WTC11 (cell line): Measurements from ENCODE around the gene S1PR2. TPM values are rescaled to one million over a fixed set of nuclear protein-coding genes. Genes with fewer than 3 reads are reported as not detected.

ENCODE experiments used
- ATAC-seq: fragments of 200-7000 bp; cut with Tn5 transposase; 2 replicates; pipeline ENCODE4 v1.10.0; 2021; ENCODE audit warnings: mild to moderate bottlenecking, moderate library complexity
- CTCF ChIA-PET: fragments of 300-600 bp; sonication (Branson Sonifier 250); formaldehyde crosslinking; loops from one replicate; lab custom pipeline; 2021; ENCODE audit warnings: antibody characterized with exemption; lab: Charles Lee
- POLR2A ChIA-PET: fragments of 350-600 bp; sonication (Branson Sonifier 250); formaldehyde crosslinking; loops from one replicate; lab custom pipeline; 2021; ENCODE audit warnings: antibody characterized with exemption; lab: Charles Lee
- DNase-seq: peaks from one replicate; pipeline ENCODE4 v3.0.0; 2021; ENCODE audit warnings: low spot score
- H3K27ac Mint-ChIP-seq: 2 replicates; pipeline ENCODE4 v1.8.0; 2021; ENCODE audit warnings: mixed read lengths
- H3K27me3 Mint-ChIP-seq: 2 replicates; pipeline ENCODE4 v1.8.0; 2021; ENCODE audit warnings: low read depth, mild to moderate bottlenecking, moderate library complexity, mixed read lengths
- H3K36me3 Mint-ChIP-seq: 2 replicates; pipeline ENCODE4 v1.8.0; 2021; ENCODE audit warnings: mixed read lengths
- H3K4me1 Mint-ChIP-seq: 2 replicates; pipeline ENCODE4 v1.8.0; 2022; ENCODE audit warnings: mixed read lengths
- H3K4me3 Mint-ChIP-seq: 2 replicates; pipeline ENCODE4 v1.8.0; 2021; ENCODE audit warnings: mild to moderate bottlenecking, moderate library complexity, mixed read lengths
- H3K9me3 Mint-ChIP-seq: 2 replicates; pipeline ENCODE4 v1.8.0; 2021; ENCODE audit warnings: mixed read lengths
- ATF1 ChIP-seq: sonication (generic); formaldehyde crosslinking; IDR thresholded peaks from 2 replicates; pipeline ENCODE4 v1.8.1; 2023; ENCODE audit warnings: mild to moderate bottlenecking, moderate library complexity, missing genetic modification reagents
- ATF2 ChIP-seq: sonication (generic); formaldehyde crosslinking; IDR thresholded peaks from 2 replicates; pipeline ENCODE4 v1.8.1; 2022; ENCODE audit warnings: low read depth, missing genetic modification reagents, borderline replicate concordance
- EMX1 ChIP-seq: fragments of 250-450 bp; sonication (Bioruptor Pico); IDR thresholded peaks from 2 replicates; pipeline ENCODE4 v1.8.0; 2021; ENCODE audit warnings: mild to moderate bottlenecking
- ERG ChIP-seq: fragments of 250-450 bp; sonication (Bioruptor Pico); IDR thresholded peaks from 2 replicates; pipeline ENCODE4 v1.8.0; 2021; ENCODE audit warnings: mild to moderate bottlenecking
- ESRRA ChIP-seq: sonication (generic); formaldehyde crosslinking; IDR thresholded peaks from 2 replicates; pipeline ENCODE4 v1.8.1; 2022; ENCODE audit warnings: mild to moderate bottlenecking, missing genetic modification reagents, borderline replicate concordance
- FOXJ3 ChIP-seq: sonication (generic); formaldehyde crosslinking; IDR thresholded peaks from 2 replicates; pipeline ENCODE4 v1.9.0; 2021; ENCODE audit warnings: missing genetic modification reagents, mild to moderate bottlenecking, borderline replicate concordance
- GTF2I ChIP-seq: fragments of 250-450 bp; sonication (Bioruptor Pico); conservative IDR thresholded peaks from 2 replicates; pipeline ENCODE4 v1.4.0; 2021; ENCODE audit warnings: mild to moderate bottlenecking
- HMGA2 ChIP-seq: fragments of 250-450 bp; sonication (Bioruptor Pico); IDR thresholded peaks from 2 replicates; pipeline ENCODE4 v1.4.0; 2021; ENCODE audit warnings: mild to moderate bottlenecking, moderate library complexity
- HMGXB4 ChIP-seq: sonication (generic); formaldehyde crosslinking; IDR thresholded peaks from 2 replicates; pipeline ENCODE4 v1.8.1; 2023; ENCODE audit warnings: mild to moderate bottlenecking, moderate library complexity, missing genetic modification reagents
- IRF1 ChIP-seq: sonication (generic); formaldehyde crosslinking; IDR thresholded peaks from 2 replicates; pipeline ENCODE4 v1.8.0; 2023; ENCODE audit warnings: missing genetic modification reagents
- JUN ChIP-seq: sonication (generic); formaldehyde crosslinking; IDR thresholded peaks from 2 replicates; pipeline ENCODE4 v1.8.0; 2023; ENCODE audit warnings: mild to moderate bottlenecking, missing genetic modification reagents
- MYBL2 ChIP-seq: sonication (generic); formaldehyde crosslinking; IDR thresholded peaks from 2 replicates; pipeline ENCODE4 v1.8.1; 2023; ENCODE audit warnings: mild to moderate bottlenecking, moderate library complexity, missing genetic modification reagents
- NR3C1 ChIP-seq: sonication (generic); formaldehyde crosslinking; conservative IDR thresholded peaks from 2 replicates; pipeline ENCODE4 v1.8.1; 2023; ENCODE audit warnings: low read depth, mild to moderate bottlenecking, missing genetic modification reagents
- OVOL2 ChIP-seq: fragments of 250-450 bp; sonication (Bioruptor Pico); IDR thresholded peaks from 2 replicates; pipeline ENCODE4 v1.9.0; 2021; ENCODE audit warnings: mild to moderate bottlenecking, borderline replicate concordance
- PRRX2 ChIP-seq: fragments of 250-450 bp; sonication (Bioruptor Pico); IDR thresholded peaks from 2 replicates; pipeline ENCODE4 v1.8.0; 2021; ENCODE audit warnings: mild to moderate bottlenecking
- ZNF138 ChIP-seq: sonication (generic); formaldehyde crosslinking; conservative IDR thresholded peaks from 2 replicates; pipeline ENCODE4 v1.8.1; 2022; ENCODE audit warnings: mild to moderate bottlenecking, moderate library complexity, missing genetic modification reagents
- ZNF281 ChIP-seq: sonication (generic); formaldehyde crosslinking; IDR thresholded peaks from 2 replicates; pipeline ENCODE4 v1.8.0; 2023; ENCODE audit warnings: mild to moderate bottlenecking, missing genetic modification reagents
- ZNF416 ChIP-seq: fragments of 250-450 bp; sonication (Bioruptor Pico); IDR thresholded peaks from 2 replicates; pipeline ENCODE4 v1.9.0; 2021; ENCODE audit warnings: mild to moderate bottlenecking, inconsistent platforms
- ZNF425 ChIP-seq: fragments of 250-450 bp; sonication (Bioruptor Pico); conservative IDR thresholded peaks from 2 replicates; pipeline ENCODE4 v1.9.0; 2021; ENCODE audit warnings: mild to moderate bottlenecking
- total RNA-seq: library from RNA; stranded (reverse); gene quantifications from 3 replicates; pipeline ENCODE4 v1.2.3, GENCODE V29; 2021

Gene S1PR2
- total RNA-seq, 1 experiment from 2014 or later = 13.2 TPM

GRCh38 chr19:10180459-10180858 lies 50.7 kb downstream of the S1PR2 start:
- no peak for TF ChIP-seq OVOL2 (CRISPR knock-in tag)
- no peak for TF ChIP-seq JUN (CRISPR knock-in tag)
- no peak for TF ChIP-seq HMGA2 (CRISPR knock-in tag)
- no peak for TF ChIP-seq PRRX2 (CRISPR knock-in tag)
- no peak for TF ChIP-seq ZNF281 (CRISPR knock-in tag)
- no peak for TF ChIP-seq ZNF425 (CRISPR knock-in tag)
- no peak for TF ChIP-seq ERG (CRISPR knock-in tag)
- TF ChIP-seq GTF2I = no peak
- TF ChIP-seq ATF2 (CRISPR knock-in tag) = no peak
- TF ChIP-seq ZNF138 (CRISPR knock-in tag) = no peak
- TF ChIP-seq IRF1 (CRISPR knock-in tag) = no peak
- no peak for TF ChIP-seq EMX1 (CRISPR knock-in tag)
- no peak for TF ChIP-seq NR3C1 (CRISPR knock-in tag)
- TF ChIP-seq MYBL2 (CRISPR knock-in tag) = no peak
- no peak for TF ChIP-seq FOXJ3
- TF ChIP-seq ESRRA (CRISPR knock-in tag) = no peak
- no peak for TF ChIP-seq ZNF416 (CRISPR knock-in tag)
- TF ChIP-seq HMGXB4 (CRISPR knock-in tag) = no peak
- TF ChIP-seq ATF1 (CRISPR knock-in tag) = no peak
- no peak for DNase-seq
- CTCF ChIA-PET = interaction anchor here (3.5 kb wide), 1 partner anchor 70 kb away, joined by 10 read pairs; no protein-coding TSS in a partner anchor

More at GRCh38 chr19:10180459-10180858, 50.7 kb downstream of the S1PR2 start:
- Mint-ChIP-seq H3K27ac (no peak overlapping the region), H3K9me3 (no peaks in the 10 kb centered on the region), H3K4me1 (no peaks in the 10 kb centered on the region), H3K27me3 (no peaks in the 10 kb centered on the region), H3K36me3 (peaks cover 40% of the 10 kb centered on the region), H3K4me3 (no peak overlapping the region)
- POLR2A ChIA-PET = interaction anchor here (0.6 kb wide), 1 partner anchor 69 kb away, joined by 3 read pairs; no protein-coding TSS in a partner anchor
- ATAC-seq = no peak
